GM12864 (cell line): Measurements from ENCODE around the gene FITM2.

Experiments
- DNase-seq: peaks from one replicate; pipeline ENCODE4 v3.0.0-alpha.2; 2011; ENCODE audit warnings: low read depth
- H3K4me3 ChIP-seq: 2 replicates; pipeline ENCODE4 v1.5.1; 2011; ENCODE audit warnings: mild to moderate bottlenecking, low read depth, low read length, control low read depth
- TF ChIP-seq, protein P1 (sequence below): IDR thresholded peaks from 2 replicates; pipeline ENCODE4 v1.5.1; 2011; ENCODE audit warnings: low read depth, mild to moderate bottlenecking, moderate library complexity, low read length, control low read depth, inconsistent platforms; ENCODE audit errors: missing control alignments

FITM2 gene

DNA sequence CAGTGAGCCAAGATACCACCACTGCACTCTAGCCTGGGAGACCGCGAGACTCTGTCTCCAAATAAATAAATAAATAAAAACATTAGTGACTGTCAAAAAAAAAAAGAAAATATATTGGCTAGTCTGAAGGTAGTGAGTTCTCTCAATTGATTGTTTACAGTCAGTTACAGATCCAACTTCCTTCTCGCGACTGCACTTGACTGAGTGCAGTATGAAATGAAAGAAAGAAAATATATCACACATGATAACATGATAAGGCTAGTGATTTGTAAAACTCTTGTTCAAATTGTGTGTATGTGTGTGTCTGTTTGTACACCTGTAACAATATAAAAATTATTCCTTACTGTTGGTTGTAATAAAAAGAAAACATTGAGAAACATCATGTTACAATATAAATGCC is 33.7 kb upstream of the FITM2 start:
- TF ChIP-seq, protein P1, sequence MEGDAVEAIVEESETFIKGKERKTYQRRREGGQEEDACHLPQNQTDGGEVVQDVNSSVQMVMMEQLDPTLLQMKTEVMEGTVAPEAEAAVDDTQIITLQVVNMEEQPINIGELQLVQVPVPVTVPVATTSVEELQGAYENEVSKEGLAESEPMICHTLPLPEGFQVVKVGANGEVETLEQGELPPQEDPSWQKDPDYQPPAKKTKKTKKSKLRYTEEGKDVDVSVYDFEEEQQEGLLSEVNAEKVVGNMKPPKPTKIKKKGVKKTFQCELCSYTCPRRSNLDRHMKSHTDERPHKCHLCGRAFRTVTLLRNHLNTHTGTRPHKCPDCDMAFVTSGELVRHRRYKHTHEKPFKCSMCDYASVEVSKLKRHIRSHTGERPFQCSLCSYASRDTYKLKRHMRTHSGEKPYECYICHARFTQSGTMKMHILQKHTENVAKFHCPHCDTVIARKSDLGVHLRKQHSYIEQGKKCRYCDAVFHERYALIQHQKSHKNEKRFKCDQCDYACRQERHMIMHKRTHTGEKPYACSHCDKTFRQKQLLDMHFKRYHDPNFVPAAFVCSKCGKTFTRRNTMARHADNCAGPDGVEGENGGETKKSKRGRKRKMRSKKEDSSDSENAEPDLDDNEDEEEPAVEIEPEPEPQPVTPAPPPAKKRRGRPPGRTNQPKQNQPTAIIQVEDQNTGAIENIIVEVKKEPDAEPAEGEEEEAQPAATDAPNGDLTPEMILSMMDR: no peak
- no peak for DNase-seq
- H3K4me3 ChIP-seq: no peak overlapping the region

GRCh38 chr20:44343162-44343675 is 32.2 kb upstream of the FITM2 start:
- TF ChIP-seq, protein P1: no peak
- no peak overlapping the region for H3K4me3 ChIP-seq
- DNase-seq: no peak

DNA sequence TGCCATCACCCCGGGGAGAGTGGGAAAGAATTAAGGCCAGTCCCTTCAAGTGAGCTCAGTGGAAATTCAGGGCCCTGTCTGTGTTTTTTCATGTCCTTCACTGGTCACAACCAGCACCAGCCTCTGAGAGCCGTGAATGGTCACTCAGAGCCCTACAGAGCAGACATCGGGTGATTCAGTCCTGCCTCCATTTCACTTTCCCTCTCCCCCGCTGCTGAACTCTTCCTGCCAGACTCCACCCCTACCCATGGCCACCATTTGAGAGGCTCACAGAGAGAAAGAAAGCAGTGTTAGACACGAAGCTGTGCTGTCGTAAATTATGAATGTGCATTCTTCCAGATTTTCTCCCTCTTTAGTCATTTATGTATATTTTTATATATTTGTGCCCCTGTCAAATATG is 31.2 kb upstream of the FITM2 start:
- TF ChIP-seq, protein P1: no peak
- no peak for DNase-seq
- H3K4me3 ChIP-seq: no peak overlapping the region

DNA sequence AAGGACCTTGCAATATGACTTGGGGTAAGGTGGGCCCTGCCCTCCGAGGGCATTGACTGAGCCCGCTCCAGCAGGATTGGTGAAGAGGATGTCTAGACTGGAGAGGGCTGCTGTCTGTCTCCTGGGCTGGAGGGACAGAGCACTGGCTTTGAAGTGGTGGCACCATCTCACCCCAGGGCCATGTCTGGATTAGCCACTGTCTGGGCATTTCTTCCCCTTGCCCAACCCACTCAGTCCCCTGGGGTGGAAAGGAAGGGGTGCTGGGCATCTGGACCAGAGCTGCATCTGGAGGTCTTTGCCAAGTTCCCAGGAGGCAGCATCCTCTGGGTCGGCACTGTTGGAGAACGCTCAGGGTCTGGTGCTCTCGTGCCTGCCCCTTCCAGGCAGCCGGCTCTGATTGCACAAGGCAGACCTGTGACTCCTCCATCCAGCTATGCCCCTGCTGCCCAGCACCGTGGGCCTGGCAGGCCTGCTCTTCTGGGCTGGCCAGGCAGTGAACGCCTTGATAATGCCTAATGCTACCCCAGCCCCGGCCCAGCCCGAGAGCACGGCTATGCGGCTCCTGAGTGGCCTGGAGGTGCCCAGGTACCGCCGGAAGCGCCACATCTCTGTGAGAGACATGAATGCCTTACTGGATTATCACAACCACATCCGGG is 25.9 kb upstream of the FITM2 start, which contains the start of gene R3HDML:
Gene R3HDML, plus strand, starts transcription at position 319 of the 656 bp plus-strand sequence. Its CDS starts 115 bp downstream, at position 434.
- TF ChIP-seq, protein P1: no peak
- H3K4me3 ChIP-seq: no peak within 1 kb of the TSS
- no peak for DNase-seq

- DNase-seq: no peak
- TF ChIP-seq, protein P1: no peak
- H3K4me3 ChIP-seq: no peak overlapping the region
Measured at GRCh38 chr20:44336086-44336485, 25.1 kb upstream of the FITM2 start.

DNA sequence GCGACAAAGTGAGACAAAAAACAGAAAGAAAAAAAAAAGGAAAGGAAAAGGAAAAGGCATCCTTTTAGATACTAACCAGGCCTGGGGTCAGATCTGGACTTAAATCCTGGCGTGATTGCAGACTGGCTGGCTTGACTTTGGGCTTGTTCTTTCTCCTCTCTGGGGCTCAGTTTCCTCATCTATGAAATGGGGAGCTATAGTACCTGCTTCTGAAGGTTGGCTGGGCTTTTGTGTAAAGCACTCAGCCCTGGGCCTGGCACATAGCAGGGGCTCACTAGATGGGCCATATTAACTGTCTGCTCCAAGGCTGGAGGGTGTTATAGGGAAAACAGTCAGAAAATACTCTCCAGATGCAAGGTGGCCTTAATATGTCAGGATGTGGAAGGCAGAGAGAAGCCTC is 24.7 kb upstream of the FITM2 start:
- DNase-seq: no peak
- no peak overlapping the region for H3K4me3 ChIP-seq
- TF ChIP-seq, protein P1: no peak

GRCh38 chr20:44334709-44335108 is 23.7 kb upstream of the FITM2 start:
- TF ChIP-seq, protein P1: no peak
- no peak for DNase-seq
- H3K4me3 ChIP-seq: no peak overlapping the region
